SH-SY5Y (cell line): ENCODE data around the gene FTSJ1.

Source experiments
- GATA2 ChIP-seq: IDR thresholded peaks from 2 replicates; pipeline ENCODE4 v1.6.1; 2011; ENCODE audit warnings: mild to moderate bottlenecking, low read depth, low read length
- GATA3 ChIP-seq: IDR thresholded peaks from 2 replicates; pipeline ENCODE4 v1.6.1; 2011; ENCODE audit warnings: low read depth, mild to moderate bottlenecking, low read length, moderate library complexity

DNA sequence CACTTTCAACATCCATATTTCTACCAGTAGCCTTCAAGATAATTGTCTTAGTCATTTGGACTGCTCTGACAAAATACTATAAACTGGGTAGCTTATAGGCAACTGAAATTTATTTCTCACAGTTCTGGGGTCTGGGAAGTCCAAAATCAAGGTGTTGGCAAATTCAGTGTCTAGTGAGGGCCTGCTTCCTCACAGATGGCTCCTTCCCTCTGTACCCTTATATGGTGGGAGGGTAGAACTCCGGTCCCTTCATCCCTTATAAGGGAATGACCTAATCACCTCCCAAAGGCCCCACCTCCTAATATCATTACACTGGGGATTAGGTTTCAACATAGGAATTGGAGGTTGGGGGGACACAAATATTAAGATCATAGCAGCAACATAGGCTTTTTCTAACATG lies 56.2 kb downstream of the FTSJ1 start:
- TF ChIP-seq GATA2, result no peak
- TF ChIP-seq GATA3, result no peak
